Measurements from ENCODE around the gene TIMMDC1.
"Not testable (repeated sequence)": the region's sequence is repeated elsewhere in the genome, so short reads cannot be mapped to it uniquely, and the experiment has no call there.

TIMMDC1 gene

GRCh38 chr3:119538772-119539171, 40.4 kb downstream of the TIMMDC1 start:
- Histone ChIP-seq H3K27ac (ENCODE audit: low read depth, low read length) (no peak overlapping the region), H3K27me3 (ENCODE audit: control insufficient read depth, insufficient read depth, low read length) (no peaks in the 10 kb centered on the region), H3K4me1 (ENCODE audit: control insufficient read depth, insufficient read depth, low read length) (no peaks in the 10 kb centered on the region), H3K9me3 (ENCODE audit: control insufficient read depth, insufficient read depth, low read depth, low read length) (no peaks in the 10 kb centered on the region), H3K4me3 (ENCODE audit: low read depth, low read length) (no peak overlapping the region), H3K9ac (ENCODE audit: low read length) (no peak overlapping the region), H3K36me3 (ENCODE audit: control insufficient read depth, insufficient read depth, low read length) (no peaks in the 10 kb centered on the region)

GRCh38 chr3:119541547-119541946, 43.2 kb downstream of the TIMMDC1 start:
- H3K9ac ChIP-seq (ENCODE audit: low read length): no peak overlapping the region
- no peaks in the 10 kb centered on the region for H3K27me3 ChIP-seq (ENCODE audit: control insufficient read depth, insufficient read depth, low read length)
- H3K4me1 ChIP-seq (ENCODE audit: control insufficient read depth, insufficient read depth, low read length): no peaks in the 10 kb centered on the region
- no peak overlapping the region for H3K4me3 ChIP-seq (ENCODE audit: low read depth, low read length)
- H3K27ac ChIP-seq (ENCODE audit: low read depth, low read length): no peak overlapping the region
- no peaks in the 10 kb centered on the region for H3K36me3 ChIP-seq (ENCODE audit: control insufficient read depth, insufficient read depth, low read length)
- H3K9me3 ChIP-seq (ENCODE audit: control insufficient read depth, insufficient read depth, low read depth, low read length): no peaks in the 10 kb centered on the region

- Histone ChIP-seq H3K36me3 (ENCODE audit: control insufficient read depth, insufficient read depth, low read length) (no peaks in the 10 kb centered on the region), H3K9me3 (ENCODE audit: control insufficient read depth, insufficient read depth, low read depth, low read length) (no peaks in the 10 kb centered on the region), H3K27ac (ENCODE audit: low read depth, low read length) (no peak overlapping the region), H3K4me1 (ENCODE audit: control insufficient read depth, insufficient read depth, low read length) (no peaks in the 10 kb centered on the region), H3K4me3 (ENCODE audit: low read depth, low read length) (no peak overlapping the region), H3K27me3 (ENCODE audit: control insufficient read depth, insufficient read depth, low read length) (no peaks in the 10 kb centered on the region), H3K9ac (ENCODE audit: low read length) (no peak overlapping the region)
These were observed 43.9 kb downstream of the TIMMDC1 start for GRCh38 chr3:119542168-119542767.

GRCh38 chr3:119543147-119543546, 44.8 kb downstream of the TIMMDC1 start:
- H3K36me3 ChIP-seq (ENCODE audit: control insufficient read depth, insufficient read depth, low read length): no peaks in the 10 kb centered on the region
- H3K4me1 ChIP-seq (ENCODE audit: control insufficient read depth, insufficient read depth, low read length): no peaks in the 10 kb centered on the region
- H3K9ac ChIP-seq (ENCODE audit: low read length): no peak overlapping the region
- H3K27ac ChIP-seq (ENCODE audit: low read depth, low read length): no peak overlapping the region
- H3K9me3 ChIP-seq (ENCODE audit: control insufficient read depth, insufficient read depth, low read depth, low read length): no peaks in the 10 kb centered on the region
- no peaks in the 10 kb centered on the region for H3K27me3 ChIP-seq (ENCODE audit: control insufficient read depth, insufficient read depth, low read length)
- H3K4me3 ChIP-seq (ENCODE audit: low read depth, low read length): no peak overlapping the region

- H3K9ac ChIP-seq (ENCODE audit: low read length): no peak overlapping the region
- no peaks in the 10 kb centered on the region for H3K4me1 ChIP-seq (ENCODE audit: control insufficient read depth, insufficient read depth, low read length)
- no peaks in the 10 kb centered on the region for H3K36me3 ChIP-seq (ENCODE audit: control insufficient read depth, insufficient read depth, low read length)
- no peak overlapping the region for H3K27ac ChIP-seq (ENCODE audit: low read depth, low read length)
- H3K9me3 ChIP-seq (ENCODE audit: control insufficient read depth, insufficient read depth, low read depth, low read length): no peaks in the 10 kb centered on the region
- H3K4me3 ChIP-seq (ENCODE audit: low read depth, low read length): no peak overlapping the region
- no peaks in the 10 kb centered on the region for H3K27me3 ChIP-seq (ENCODE audit: control insufficient read depth, insufficient read depth, low read length)
These were observed 48.9 kb downstream of the TIMMDC1 start for GRCh38 chr3:119547227-119547626.

- Histone ChIP-seq H3K4me3 (ENCODE audit: low read depth, low read length) (no peak overlapping the region), H3K9me3 (ENCODE audit: control insufficient read depth, insufficient read depth, low read depth, low read length) (no peaks in the 10 kb centered on the region), H3K27me3 (ENCODE audit: control insufficient read depth, insufficient read depth, low read length) (no peaks in the 10 kb centered on the region), H3K36me3 (ENCODE audit: control insufficient read depth, insufficient read depth, low read length) (no peaks in the 10 kb centered on the region), H3K9ac (ENCODE audit: low read length) (no peak overlapping the region), H3K27ac (ENCODE audit: low read depth, low read length) (no peak overlapping the region), H3K4me1 (ENCODE audit: control insufficient read depth, insufficient read depth, low read length) (no peaks in the 10 kb centered on the region)
These were observed 50.0 kb downstream of the TIMMDC1 start for GRCh38 chr3:119548341-119548740.

- no peak overlapping the region for H3K27ac ChIP-seq (ENCODE audit: low read depth, low read length)
- no peaks in the 10 kb centered on the region for H3K4me1 ChIP-seq (ENCODE audit: control insufficient read depth, insufficient read depth, low read length)
- no peak overlapping the region for H3K4me3 ChIP-seq (ENCODE audit: low read depth, low read length)
- no peaks in the 10 kb centered on the region for H3K36me3 ChIP-seq (ENCODE audit: control insufficient read depth, insufficient read depth, low read length)
- no peak overlapping the region for H3K9ac ChIP-seq (ENCODE audit: low read length)
- H3K9me3 ChIP-seq (ENCODE audit: control insufficient read depth, insufficient read depth, low read depth, low read length): no peaks in the 10 kb centered on the region
- no peaks in the 10 kb centered on the region for H3K27me3 ChIP-seq (ENCODE audit: control insufficient read depth, insufficient read depth, low read length)
These were observed 52.0 kb downstream of the TIMMDC1 start for GRCh38 chr3:119550192-119550910.

- Histone ChIP-seq H3K27me3 (ENCODE audit: control insufficient read depth, insufficient read depth, low read length) (no peaks in the 10 kb centered on the region), H3K4me1 (ENCODE audit: control insufficient read depth, insufficient read depth, low read length) (no peaks in the 10 kb centered on the region), H3K36me3 (ENCODE audit: control insufficient read depth, insufficient read depth, low read length) (no peaks in the 10 kb centered on the region), H3K9ac (ENCODE audit: low read length) (no peak overlapping the region), H3K27ac (ENCODE audit: low read depth, low read length) (no peak overlapping the region), H3K9me3 (ENCODE audit: control insufficient read depth, insufficient read depth, low read depth, low read length) (no peaks in the 10 kb centered on the region), H3K4me3 (ENCODE audit: low read depth, low read length) (no peak overlapping the region)
These were observed 53.3 kb downstream of the TIMMDC1 start for GRCh38 chr3:119551598-119551997.

GRCh38 chr3:119552928-119553327, 54.6 kb downstream of the TIMMDC1 start:
- not testable (repeated sequence) for H3K4me3 ChIP-seq (ENCODE audit: low read depth, low read length); H3K9ac ChIP-seq (ENCODE audit: low read length); H3K9me3 ChIP-seq (ENCODE audit: control insufficient read depth, insufficient read depth, low read depth, low read length)

GRCh38 chr3:119553823-119554415, 55.6 kb downstream of the TIMMDC1 start:
- no peaks in the 10 kb centered on the region for H3K4me1 ChIP-seq (ENCODE audit: control insufficient read depth, insufficient read depth, low read length)
- no peaks in the 10 kb centered on the region for H3K27me3 ChIP-seq (ENCODE audit: control insufficient read depth, insufficient read depth, low read length)
- H3K9ac ChIP-seq (ENCODE audit: low read length): no peak overlapping the region
- H3K36me3 ChIP-seq (ENCODE audit: control insufficient read depth, insufficient read depth, low read length): no peaks in the 10 kb centered on the region
- no peaks in the 10 kb centered on the region for H3K9me3 ChIP-seq (ENCODE audit: control insufficient read depth, insufficient read depth, low read depth, low read length)
- no peak overlapping the region for H3K4me3 ChIP-seq (ENCODE audit: low read depth, low read length)
- no peak overlapping the region for H3K27ac ChIP-seq (ENCODE audit: low read depth, low read length)

More at GRCh38 chr3:119552928-119553327, 54.6 kb downstream of the TIMMDC1 start:
- H3K36me3 ChIP-seq (ENCODE audit: control insufficient read depth, insufficient read depth, low read length); H3K27ac ChIP-seq (ENCODE audit: low read depth, low read length); H3K4me1 ChIP-seq (ENCODE audit: control insufficient read depth, insufficient read depth, low read length); H3K27me3 ChIP-seq (ENCODE audit: control insufficient read depth, insufficient read depth, low read length): not testable (repeated sequence)

GRCh38 chr3:119555309-119555735, 57.0 kb downstream of the TIMMDC1 start:
- Histone ChIP-seq H3K9me3 (ENCODE audit: control insufficient read depth, insufficient read depth, low read depth, low read length) (no peaks in the 10 kb centered on the region), H3K9ac (ENCODE audit: low read length) (no peak overlapping the region), H3K27ac (ENCODE audit: low read depth, low read length) (no peak overlapping the region), H3K4me1 (ENCODE audit: control insufficient read depth, insufficient read depth, low read length) (no peaks in the 10 kb centered on the region), H3K4me3 (ENCODE audit: low read depth, low read length) (no peak overlapping the region), H3K36me3 (ENCODE audit: control insufficient read depth, insufficient read depth, low read length) (no peaks in the 10 kb centered on the region), H3K27me3 (ENCODE audit: control insufficient read depth, insufficient read depth, low read length) (no peaks in the 10 kb centered on the region)
